HG02678 (cell line): ENCODE data around the gene NANS.
"Not testable (repeated sequence)": the region's sequence is repeated elsewhere in the genome, so short reads cannot be mapped to it uniquely, and the experiment has no call there.

Source experiments
- ATAC-seq: cut with Tn5 transposase; IDR thresholded peaks from one replicate; pipeline ENCODE4 v1.9.1; 2021; ENCODE audit warnings: mild to moderate bottlenecking, moderate library complexity; ENCODE audit not compliant: unreplicated experiment

NANS gene, protein sequence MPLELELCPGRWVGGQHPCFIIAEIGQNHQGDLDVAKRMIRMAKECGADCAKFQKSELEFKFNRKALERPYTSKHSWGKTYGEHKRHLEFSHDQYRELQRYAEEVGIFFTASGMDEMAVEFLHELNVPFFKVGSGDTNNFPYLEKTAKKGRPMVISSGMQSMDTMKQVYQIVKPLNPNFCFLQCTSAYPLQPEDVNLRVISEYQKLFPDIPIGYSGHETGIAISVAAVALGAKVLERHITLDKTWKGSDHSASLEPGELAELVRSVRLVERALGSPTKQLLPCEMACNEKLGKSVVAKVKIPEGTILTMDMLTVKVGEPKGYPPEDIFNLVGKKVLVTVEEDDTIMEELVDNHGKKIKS

DNA sequence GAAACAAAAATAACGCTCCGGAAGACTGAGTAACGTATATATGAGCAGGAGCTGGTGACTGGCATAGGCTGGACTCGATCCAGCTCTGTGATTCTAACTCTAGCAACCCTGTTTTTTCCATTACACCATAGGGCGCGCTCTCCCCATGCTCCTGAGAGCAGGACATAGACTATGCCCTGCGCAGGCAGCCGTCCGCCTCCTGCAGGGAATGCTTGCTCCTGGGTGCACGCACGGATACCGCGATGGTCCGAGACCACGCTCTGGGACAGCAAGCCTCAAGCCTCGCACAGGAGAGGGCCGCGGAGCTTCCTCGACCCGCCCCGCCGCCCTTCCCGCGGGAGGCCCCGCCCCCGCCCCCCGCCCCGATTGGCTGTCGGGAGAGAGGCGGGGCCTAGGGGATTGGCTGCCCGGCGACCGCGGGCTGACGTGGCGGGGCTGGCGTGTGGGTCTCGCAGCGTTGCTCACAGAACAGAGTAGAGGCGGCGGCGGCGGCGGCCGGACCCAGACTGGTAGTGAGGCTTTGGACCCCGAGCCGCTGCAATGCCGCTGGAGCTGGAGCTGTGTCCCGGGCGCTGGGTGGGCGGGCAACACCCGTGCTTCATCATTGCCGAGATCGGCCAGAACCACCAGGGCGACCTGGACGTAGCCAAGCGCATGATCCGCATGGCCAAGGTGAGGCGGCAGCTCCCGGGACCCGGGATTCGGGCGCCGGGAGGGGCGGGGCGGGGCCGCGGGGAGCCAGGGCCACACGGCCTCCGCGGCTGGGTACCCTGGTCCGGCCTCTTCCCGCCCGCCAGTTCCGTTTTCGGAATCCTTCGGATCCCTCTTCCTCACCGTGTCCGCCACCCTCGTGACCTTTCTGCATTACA lies at the start of gene NANS:
Gene NANS, plus strand, starts transcription at position 464 of the 869 bp plus-strand sequence. Its CDS starts 77 bp downstream, at position 541.
- peak; percentile 96 for ATAC-seq

DNA sequence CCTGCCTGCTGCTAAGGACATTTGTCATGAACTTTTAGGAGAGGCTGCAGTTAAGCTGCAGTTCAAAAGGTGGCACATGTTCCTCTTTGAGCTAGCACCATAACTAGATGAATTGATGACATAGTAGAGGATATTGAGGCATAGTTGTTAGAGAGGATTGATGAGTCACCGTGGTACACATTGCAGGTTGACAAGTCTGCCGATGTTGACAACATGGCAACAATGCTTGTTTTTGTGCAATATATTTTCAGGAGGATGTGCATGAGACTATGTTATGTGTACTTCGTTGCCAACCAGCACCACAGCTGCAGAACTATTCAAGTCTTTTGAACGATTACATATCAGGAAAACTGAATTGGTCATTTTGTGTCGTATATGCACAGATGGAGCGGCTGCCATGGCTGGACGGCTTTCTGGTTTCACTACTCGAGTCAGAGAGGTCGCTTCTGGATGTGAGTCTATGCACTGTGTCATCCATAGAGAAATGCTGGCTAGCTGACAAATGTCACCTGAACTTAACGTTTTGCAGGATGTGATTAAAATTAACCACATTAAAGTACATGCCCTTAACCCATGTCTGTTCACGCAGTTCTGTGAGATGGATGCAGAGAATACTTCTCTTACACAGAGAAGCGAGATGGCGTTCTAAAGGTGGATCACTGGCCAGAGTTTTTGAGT lies 49.1 kb upstream of the NANS start:
- ATAC-seq = no peak

DNA sequence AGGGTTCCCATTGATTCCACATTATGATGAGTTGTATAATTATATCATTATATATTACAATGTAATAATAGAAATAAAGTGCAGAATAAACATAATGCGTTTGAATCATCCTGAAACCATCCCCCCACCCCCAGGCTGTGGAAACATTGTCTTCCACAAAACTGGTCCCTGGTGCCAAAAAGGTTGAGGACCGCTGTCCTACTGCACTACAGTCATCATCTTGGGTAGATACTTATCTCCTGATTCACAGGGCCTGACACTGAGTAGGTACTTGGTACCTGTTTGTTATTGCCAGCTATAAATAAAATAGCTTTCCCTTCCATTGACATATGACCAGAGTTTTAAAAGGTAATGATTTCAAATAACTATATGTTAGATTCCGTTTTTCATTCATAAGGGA lies 47.8 kb upstream of the NANS start:
- ATAC-seq = no peak

DNA sequence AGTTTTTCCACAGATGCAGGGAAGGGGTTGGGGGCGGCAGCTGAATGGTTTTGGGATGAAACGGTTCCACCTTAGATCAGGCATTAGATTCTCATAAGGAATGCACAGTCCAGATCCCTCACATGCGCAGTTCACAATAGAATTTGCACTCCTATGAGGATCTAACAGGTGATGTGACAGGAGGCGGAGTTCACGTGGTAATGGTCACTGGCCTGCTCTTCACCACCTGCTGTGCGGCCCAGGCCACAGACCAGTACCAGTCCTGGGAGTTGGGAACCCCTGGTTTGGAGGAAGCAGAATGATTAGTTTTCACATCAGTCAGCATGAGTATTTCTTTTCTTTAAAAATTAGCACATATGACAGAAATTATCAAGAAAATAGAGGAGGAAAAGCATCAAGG lies 47.1 kb upstream of the NANS start:
- ATAC-seq = no peak

DNA sequence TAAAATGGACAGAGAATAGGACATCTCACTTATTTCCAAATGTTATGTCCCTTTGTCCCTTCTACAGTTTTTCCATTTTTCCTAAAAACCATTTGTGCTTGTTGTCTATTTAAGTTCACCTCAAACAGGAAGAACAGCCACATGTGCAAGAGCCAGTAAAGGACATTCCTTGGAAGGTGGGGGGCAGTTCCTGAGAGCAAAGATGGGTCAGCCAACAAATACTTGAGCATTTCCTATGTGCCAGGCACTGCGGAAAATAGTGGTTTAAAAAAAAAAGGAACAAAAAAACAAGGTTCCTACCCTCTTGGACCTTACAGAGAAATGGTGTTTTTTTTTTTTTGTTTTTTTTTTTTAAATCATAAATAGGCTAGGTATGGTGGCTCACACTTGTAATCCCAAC lies 46.6 kb upstream of the NANS start:
- no peak for ATAC-seq

DNA sequence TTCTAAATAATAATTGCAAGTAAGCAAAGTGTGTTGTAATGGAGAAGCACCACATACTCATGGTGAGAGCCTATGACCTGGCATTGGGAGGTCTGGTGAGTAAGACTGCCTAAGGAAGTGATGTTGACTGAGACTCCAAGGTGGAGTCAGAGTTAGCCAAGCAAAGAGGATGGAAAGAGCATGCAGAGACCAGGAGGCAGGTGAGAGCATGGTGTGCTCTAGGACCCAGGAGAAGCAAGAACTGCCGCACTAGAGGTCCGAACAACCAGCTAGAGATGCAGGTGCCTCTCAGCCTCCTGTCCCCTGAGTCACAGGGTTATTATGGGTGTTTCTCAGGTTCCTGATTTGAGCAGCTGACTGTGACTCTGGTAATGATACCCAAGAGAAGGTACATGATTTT lies 46.1 kb upstream of the NANS start:
- ATAC-seq = peak; percentile 95

DNA sequence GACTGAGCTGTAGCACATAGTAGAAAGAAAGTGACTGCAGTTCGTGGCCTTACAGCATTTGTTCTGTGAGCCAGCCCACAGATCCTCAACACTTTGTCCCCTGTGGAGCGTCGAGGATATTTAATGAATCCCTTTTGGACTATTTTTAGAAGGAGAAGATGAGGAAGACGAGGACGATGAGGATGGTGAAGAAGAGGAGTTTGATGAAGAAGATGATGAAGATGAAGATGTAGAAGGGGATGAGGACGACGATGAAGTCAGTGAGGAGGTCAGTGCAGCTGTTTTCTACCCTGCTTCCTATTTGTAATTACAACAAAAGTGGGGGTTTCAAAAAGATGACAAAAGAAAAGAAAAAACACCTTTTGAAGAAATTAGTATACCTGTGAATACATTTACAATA lies 45.4 kb upstream of the NANS start:
- ATAC-seq = no peak

DNA sequence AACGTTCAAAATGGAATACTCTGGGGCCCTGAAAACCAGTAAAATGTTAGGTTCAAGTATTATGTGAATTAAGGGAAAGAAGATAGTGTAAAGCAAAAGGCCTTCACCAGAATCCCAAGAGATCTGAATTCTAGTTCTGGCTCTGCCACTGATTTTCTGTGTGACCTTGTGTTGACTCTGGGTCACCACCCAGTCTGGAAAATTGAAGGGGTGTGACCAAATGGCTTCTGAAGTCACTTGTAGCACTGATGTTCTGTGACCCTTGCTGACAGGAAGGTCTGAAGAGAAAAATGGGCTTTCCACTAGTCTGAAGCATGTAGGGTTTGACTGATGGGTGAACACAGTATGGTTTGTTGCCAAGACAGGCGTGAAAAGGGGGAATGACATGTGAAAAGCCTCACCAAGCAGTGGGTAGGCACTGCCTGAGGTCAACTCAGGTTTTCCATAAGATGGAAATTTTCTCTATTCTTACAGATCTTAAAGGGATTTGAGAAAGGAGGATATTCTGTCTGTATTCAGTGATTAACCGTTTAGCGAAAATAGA lies 40.3 kb upstream of the NANS start:
- ATAC-seq = no peak

DNA sequence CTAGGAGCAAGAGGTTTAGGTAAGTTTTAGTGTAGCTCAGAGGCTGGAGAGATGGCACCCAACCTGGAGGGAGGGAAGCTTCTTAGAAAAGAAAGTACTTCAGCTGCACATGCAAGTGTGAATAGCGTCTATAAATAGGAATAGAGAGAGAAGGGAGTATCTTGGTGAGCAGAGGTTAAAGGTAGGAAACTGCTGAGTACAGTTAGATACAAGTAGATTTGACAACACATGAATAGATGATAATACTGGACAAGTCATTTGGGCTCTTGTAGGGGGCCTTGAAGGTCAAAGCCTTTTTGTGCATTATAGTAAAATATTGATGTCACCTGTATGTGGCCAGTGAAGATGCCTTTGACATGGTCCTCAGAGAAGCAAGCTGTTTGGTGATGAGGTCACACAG lies 39.2 kb upstream of the NANS start:
- ATAC-seq = no peak

DNA sequence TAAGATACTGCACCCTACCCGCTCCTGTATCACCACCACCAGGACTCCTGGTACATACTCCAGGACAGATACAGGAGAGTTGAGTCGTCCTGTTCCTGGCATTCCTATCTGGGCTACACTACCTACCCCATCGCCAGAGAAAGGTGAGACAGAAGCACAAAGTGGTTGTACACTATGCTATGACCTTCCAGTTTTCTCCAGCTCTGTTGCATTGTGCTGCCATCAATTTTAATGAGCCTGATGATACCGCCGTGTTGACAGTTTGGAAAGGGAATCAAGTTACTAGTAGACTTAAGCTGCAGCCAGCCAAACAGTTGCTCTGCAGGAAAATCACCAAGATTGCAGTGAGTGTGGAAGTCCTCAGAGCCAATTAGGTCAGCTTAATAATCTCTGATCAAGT lies 38.2 kb upstream of the NANS start:
- no peak for ATAC-seq

DNA sequence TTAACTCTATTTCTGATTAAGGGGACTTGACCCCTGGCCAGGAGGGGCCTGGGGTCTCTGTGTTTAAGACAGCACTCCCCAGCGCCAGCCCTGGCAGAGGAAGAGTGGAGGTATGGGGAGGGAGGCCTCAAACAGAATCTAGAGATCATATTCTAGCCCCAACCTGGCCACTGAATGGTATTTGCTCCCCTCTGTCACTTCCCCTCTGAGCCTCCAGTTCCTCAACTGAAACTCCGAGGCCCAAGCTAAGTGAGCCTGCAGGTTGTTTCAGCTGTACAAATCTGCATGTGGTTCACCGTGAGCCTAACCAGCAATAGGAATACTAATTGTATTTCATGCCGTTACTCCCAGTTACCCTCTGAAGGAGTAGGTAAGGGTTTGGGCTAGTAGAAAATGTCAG lies 37.4 kb upstream of the NANS start:
- ATAC-seq = no peak

DNA sequence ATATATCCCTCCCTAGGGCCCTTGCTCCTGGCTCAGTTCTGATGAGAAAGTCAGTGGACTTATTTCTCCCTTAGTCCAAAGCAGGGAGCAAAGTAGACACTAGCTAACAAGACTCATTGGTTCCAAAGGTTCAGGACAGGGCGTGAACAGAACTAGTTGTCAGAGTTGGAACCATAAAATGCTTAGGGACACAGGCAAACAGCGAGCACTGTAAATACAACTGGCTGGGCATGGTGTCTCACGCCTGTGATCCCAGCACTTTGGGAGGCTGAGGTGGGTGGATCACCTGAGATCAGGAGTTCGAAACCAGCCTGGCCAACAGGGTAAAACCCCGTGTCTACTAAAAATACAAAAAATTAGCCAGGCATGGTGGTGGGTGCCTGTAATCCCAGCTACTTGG lies 36.7 kb upstream of the NANS start:
- not testable (repeated sequence) for ATAC-seq

DNA sequence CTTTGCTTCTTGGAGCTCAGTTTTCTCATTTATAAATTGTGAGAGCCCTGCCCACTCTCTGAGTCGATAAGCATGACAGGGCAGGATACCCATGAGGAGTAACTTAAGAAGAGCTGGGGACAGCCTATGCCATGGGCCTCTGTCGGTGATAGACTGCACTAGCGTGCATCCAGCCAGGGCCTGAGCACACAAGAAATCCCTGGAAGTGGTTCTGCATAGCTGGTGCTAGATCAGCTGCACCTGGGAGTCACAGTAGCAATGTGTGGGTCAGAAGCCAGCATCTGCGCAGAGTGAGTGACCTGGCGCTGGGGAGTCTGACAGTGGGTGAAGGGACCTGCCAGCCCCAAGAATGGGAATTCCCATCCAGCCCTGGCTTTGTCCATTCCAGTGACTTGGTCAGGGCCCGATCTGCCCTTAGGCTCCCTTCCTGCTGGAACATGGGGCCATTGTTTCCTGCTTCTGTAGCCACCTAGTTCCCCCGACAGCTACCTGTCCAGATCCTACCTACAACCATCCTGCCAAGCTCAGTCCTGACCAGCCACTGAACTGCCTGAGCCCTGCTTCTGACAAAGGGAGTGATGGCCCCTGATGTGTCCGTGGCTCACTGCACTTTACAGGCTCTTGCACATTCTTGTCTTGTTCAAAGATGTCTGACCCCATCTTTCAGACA lies 35.9 kb upstream of the NANS start:
- ATAC-seq = no peak

DNA sequence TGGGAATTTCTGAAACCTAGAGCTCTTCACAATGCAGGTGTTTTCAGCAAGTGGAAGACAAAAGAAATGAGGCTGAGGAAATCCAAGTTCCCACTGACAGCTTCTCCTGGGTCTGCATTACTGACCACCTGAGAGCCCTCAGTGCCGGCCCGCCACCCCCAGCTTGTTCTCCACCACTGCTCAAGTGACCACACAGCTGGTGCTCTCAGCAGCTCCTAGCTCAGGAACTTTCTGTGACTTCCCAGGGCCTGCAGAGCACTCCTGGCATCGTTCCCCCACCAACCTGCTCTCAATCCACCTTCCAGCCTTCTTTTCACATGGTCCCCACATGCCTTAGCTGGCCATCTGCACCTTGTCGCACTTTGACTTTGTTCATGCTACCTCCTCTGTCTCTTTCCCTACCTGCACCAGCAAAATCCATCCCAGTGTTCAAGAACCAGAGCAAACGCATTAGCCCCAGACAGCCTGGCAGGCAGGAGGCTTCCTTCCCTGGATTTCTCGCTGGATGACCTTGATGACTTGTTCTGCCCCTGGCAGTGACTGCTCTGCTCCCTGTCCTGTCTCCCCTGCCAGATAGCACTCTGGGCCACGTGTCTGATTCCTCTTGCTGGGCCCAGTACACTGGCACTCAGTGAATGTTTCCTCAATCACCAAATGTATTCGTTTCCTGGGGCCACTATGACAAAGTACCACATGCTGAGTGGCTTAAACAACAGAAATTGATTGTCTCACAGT lies 35.1 kb upstream of the NANS start:
- ATAC-seq = no peak

DNA sequence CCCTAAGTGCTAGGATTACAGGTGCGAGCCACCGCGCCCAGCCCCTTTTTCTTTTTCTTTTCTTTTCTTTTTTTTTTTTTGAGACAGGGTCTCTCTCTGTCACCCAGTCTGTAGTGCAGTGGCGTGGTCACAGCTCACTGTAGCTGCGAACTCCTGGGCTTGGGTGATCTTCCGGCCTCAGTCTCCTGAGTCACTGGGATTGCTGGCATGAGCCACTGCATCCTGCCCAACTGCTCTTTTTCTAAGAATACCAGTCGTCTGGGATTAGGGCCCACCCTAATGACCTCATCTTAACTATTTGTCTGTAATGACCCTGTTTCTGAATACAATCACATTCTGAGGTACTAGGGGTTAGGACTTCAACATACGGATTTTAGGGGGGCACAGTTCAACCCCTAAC lies 34.1 kb upstream of the NANS start:
- ATAC-seq = no peak

DNA sequence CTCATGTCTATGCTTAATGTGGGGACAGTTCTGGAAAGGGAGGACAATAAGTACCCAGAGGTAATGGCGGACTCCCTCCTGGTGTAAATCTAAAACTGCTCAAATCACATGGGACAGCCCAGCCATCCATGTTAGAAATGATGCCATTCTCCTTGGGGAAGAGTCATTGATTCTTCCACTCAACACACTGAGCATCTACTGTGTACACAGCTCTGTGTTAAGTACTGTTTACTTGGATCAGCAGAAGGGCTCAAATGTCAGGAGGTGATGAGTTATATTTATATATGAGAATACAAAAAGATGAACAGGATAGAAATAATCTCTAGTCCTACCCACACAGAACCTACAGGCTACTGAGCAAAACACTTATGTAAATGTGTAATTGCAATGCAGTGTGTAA lies 31.8 kb upstream of the NANS start:
- no peak for ATAC-seq

DNA sequence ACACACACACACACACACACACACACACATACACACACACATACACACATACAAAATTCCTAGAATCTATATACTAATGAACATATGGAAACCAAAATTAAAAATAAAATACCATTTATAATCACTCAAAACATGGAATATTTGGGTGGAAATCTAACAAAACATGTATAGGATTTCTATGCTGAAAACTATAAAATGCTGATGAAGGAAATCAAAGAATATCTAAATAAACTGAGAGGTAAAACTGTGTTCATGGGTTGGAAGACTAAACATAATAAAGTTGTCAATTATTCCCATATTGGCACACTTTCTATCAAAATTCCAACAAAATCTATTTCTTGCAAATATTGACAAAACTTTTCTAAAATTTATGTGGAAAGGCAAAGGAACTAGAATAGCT lies 25.4 kb upstream of the NANS start:
- ATAC-seq = no peak

DNA sequence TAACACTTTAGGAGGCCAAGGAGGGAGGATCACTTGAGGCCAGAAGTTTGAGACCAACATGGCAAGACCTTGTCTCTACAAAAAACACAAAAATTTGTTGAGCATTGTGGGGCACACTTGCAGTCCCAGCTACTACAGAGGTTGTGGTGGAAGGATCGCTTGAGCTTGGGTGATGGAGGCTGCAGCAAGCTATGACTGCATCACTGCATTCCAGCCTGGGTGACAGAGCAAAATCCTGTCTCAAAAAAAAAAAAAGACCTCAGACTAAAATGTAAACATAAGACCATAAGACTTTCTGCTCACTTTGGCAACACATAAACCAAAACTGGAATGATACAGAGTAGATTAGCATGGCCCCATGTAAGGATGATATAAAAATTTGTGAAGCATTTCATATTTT lies 24.6 kb upstream of the NANS start:
- no peak for ATAC-seq

DNA sequence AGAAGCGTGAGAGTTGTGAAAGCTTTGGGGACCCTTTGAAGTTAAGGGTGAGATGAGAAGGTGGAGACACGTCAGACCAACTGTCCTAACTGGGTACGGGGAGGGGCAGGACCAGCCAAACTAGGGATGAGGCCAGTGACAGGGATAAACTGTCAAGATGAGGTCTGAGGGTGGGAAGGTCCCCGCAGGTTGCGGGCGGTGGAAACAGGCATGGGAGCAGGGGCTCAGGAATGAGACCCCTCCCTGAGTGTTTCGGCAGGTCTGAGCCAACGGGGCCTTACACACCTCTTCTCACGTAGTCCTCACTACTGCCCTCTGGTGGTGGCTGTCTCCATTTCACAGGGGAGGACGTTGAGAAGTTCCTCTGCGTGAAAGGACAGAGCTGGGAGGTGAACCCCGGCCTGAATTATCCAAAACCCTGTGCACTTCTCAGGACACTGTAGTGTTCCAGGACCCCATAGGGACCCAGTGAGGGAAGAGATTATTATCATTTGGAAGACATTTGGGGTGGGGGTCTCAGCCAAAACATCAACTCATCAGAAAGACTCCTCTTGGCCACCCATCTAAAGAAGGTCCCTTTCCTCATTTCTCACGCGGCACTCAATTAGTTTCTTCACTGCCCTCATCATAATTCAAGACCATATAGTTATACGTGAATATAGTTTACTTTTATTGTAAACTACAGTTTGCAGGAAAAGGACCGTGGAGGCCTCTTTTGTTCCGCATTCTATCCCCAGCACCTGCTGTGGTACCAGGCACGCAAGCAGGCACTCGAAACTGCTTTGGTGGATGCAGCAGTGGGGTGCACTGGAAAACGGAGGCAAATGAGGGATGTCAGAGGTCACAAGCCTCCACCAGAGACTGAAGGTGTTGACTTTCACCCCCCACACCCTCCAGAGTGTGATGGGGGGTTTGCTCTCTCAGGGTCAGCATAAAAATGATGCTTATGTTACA lies 21.7 kb upstream of the NANS start:
- peak; percentile 65 for ATAC-seq
